ENCODE data around the gene KLHL29.

KLHL29 gene

GRCh38 chr2:23509103-23509502, 124.1 kb downstream of the KLHL29 start:
- Histone ChIP-seq H3K36me3 (ENCODE audit: control insufficient read depth in 1 of 2, insufficient read depth in 2 of 2, low read length in 2 of 2) (no peaks in the 10 kb centered on the region), H3K4me3 (ENCODE audit: low read depth in 1 of 2, low read length in 2 of 2) (no peak overlapping the region), H3K4me1 (ENCODE audit: control insufficient read depth in 1 of 2, insufficient read depth in 2 of 2, low read length in 2 of 2) (peaks cover 3 to 39% of the 10 kb centered on the region in 2 donors), H3K27ac (ENCODE audit: low read length) (no peak overlapping the region), H3K27me3 (ENCODE audit: low read depth, low read length) (no peaks in the 10 kb centered on the region), H3K9me3 (ENCODE audit: control insufficient read depth in 1 of 2, low read length in 2 of 2) (no peaks in the 10 kb centered on the region)

- Histone ChIP-seq H3K4me1 (ENCODE audit: control insufficient read depth in 1 of 2, insufficient read depth in 2 of 2, low read length in 2 of 2) (peaks cover 5 to 39% of the 10 kb centered on the region in 2 donors), H3K27ac (ENCODE audit: low read length) (no peak overlapping the region), H3K4me3 (ENCODE audit: low read depth in 1 of 2, low read length in 2 of 2) (no peak overlapping the region), H3K27me3 (ENCODE audit: low read depth, low read length) (no peaks in the 10 kb centered on the region), H3K9me3 (ENCODE audit: control insufficient read depth in 1 of 2, low read length in 2 of 2) (no peaks in the 10 kb centered on the region), H3K36me3 (ENCODE audit: control insufficient read depth in 1 of 2, insufficient read depth in 2 of 2, low read length in 2 of 2) (no peaks in the 10 kb centered on the region)
Observed at GRCh38 chr2:23509596-23510292, 124.8 kb downstream of the KLHL29 start.

DNA sequence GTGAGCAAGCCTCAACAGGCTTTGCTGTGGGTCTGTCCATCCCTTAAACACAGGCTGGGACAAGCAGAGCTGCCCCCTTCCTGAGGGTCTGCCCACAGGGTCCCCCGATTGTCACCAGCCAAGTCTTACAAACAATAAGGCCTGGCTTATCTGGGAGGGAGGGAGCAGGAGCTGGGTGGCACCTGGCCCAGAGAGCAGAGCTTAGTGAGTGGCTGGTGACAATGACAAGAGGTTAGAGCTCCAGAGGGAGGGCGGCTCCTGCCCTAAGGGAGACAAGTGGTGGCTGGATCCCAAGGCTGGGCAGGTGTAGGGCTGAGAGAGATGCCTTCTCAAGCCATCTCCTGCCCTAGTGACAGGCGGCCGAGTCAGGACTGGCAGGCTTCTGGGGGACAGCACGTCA, 125.5 kb downstream of the KLHL29 start:
- Histone ChIP-seq H3K27me3 (ENCODE audit: low read depth, low read length) (no peaks in the 10 kb centered on the region), H3K4me1 (ENCODE audit: control insufficient read depth in 1 of 2, insufficient read depth in 2 of 2, low read length in 2 of 2) (peaks cover 5 to 36% of the 10 kb centered on the region in 2 donors), H3K9me3 (ENCODE audit: control insufficient read depth in 1 of 2, low read length in 2 of 2) (no peaks in the 10 kb centered on the region), H3K36me3 (ENCODE audit: control insufficient read depth in 1 of 2, insufficient read depth in 2 of 2, low read length in 2 of 2) (no peaks in the 10 kb centered on the region), H3K4me3 (ENCODE audit: low read depth in 1 of 2, low read length in 2 of 2) (no peak overlapping the region), H3K27ac (ENCODE audit: low read length) (no peak overlapping the region)

GRCh38 chr2:23512778-23513177, 127.8 kb downstream of the KLHL29 start:
- Histone ChIP-seq H3K4me1 (ENCODE audit: control insufficient read depth in 1 of 2, insufficient read depth in 2 of 2, low read length in 2 of 2) (peaks cover 5 to 19% of the 10 kb centered on the region in 2 donors), H3K27me3 (ENCODE audit: low read depth, low read length) (no peaks in the 10 kb centered on the region), H3K36me3 (ENCODE audit: control insufficient read depth in 1 of 2, insufficient read depth in 2 of 2, low read length in 2 of 2) (no peaks in the 10 kb centered on the region), H3K27ac (ENCODE audit: low read length) (no peak overlapping the region), H3K9me3 (ENCODE audit: control insufficient read depth in 1 of 2, low read length in 2 of 2) (no peaks in the 10 kb centered on the region), H3K4me3 (ENCODE audit: low read depth in 1 of 2, low read length in 2 of 2) (no peak overlapping the region)

GRCh38 chr2:23513245-23513871, 128.4 kb downstream of the KLHL29 start:
- H3K4me3 ChIP-seq (ENCODE audit: low read depth in 1 of 2, low read length in 2 of 2), result peak overlapping the region in 1 of 2 donors; percentile 39
- no peaks in the 10 kb centered on the region for H3K36me3 ChIP-seq (ENCODE audit: control insufficient read depth in 1 of 2, insufficient read depth in 2 of 2, low read length in 2 of 2)
- H3K27ac ChIP-seq (ENCODE audit: low read length), result peak overlapping the region; percentile 33

GRCh38 chr2:23513872-23514793, 129.2 kb downstream of the KLHL29 start:
- peak overlapping the region in 1 of 2 donors; percentile 39 for H3K4me3 ChIP-seq (ENCODE audit: low read depth in 1 of 2, low read length in 2 of 2)
- no peaks in the 10 kb centered on the region for H3K9me3 ChIP-seq (ENCODE audit: control insufficient read depth in 1 of 2, low read length in 2 of 2)
- H3K27me3 ChIP-seq (ENCODE audit: low read depth, low read length), result no peaks in the 10 kb centered on the region
- peak overlapping the region; percentile 33 for H3K27ac ChIP-seq (ENCODE audit: low read length)
- H3K36me3 ChIP-seq (ENCODE audit: control insufficient read depth in 1 of 2, insufficient read depth in 2 of 2, low read length in 2 of 2), result no peaks in the 10 kb centered on the region
- peaks cover 5 to 19% of the 10 kb centered on the region in 2 donors for H3K4me1 ChIP-seq (ENCODE audit: control insufficient read depth in 1 of 2, insufficient read depth in 2 of 2, low read length in 2 of 2)

More at GRCh38 chr2:23513245-23513871, 128.4 kb downstream of the KLHL29 start:
- Histone ChIP-seq H3K9me3 (ENCODE audit: control insufficient read depth in 1 of 2, low read length in 2 of 2) (no peaks in the 10 kb centered on the region), H3K27me3 (ENCODE audit: low read depth, low read length) (no peaks in the 10 kb centered on the region), H3K4me1 (ENCODE audit: control insufficient read depth in 1 of 2, insufficient read depth in 2 of 2, low read length in 2 of 2) (peaks cover 5 to 19% of the 10 kb centered on the region in 2 donors)

- Histone ChIP-seq H3K4me1 (ENCODE audit: control insufficient read depth in 1 of 2, insufficient read depth in 2 of 2, low read length in 2 of 2) (peaks cover 5 to 19% of the 10 kb centered on the region in 2 donors), H3K9me3 (ENCODE audit: control insufficient read depth in 1 of 2, low read length in 2 of 2) (no peaks in the 10 kb centered on the region), H3K27me3 (ENCODE audit: low read depth, low read length) (no peaks in the 10 kb centered on the region), H3K4me3 (ENCODE audit: low read depth in 1 of 2, low read length in 2 of 2) (no peak overlapping the region), H3K36me3 (ENCODE audit: control insufficient read depth in 1 of 2, insufficient read depth in 2 of 2, low read length in 2 of 2) (no peaks in the 10 kb centered on the region), H3K27ac (ENCODE audit: low read length) (no peak overlapping the region)
Observed at GRCh38 chr2:23516520-23517256, 131.7 kb downstream of the KLHL29 start.

DNA sequence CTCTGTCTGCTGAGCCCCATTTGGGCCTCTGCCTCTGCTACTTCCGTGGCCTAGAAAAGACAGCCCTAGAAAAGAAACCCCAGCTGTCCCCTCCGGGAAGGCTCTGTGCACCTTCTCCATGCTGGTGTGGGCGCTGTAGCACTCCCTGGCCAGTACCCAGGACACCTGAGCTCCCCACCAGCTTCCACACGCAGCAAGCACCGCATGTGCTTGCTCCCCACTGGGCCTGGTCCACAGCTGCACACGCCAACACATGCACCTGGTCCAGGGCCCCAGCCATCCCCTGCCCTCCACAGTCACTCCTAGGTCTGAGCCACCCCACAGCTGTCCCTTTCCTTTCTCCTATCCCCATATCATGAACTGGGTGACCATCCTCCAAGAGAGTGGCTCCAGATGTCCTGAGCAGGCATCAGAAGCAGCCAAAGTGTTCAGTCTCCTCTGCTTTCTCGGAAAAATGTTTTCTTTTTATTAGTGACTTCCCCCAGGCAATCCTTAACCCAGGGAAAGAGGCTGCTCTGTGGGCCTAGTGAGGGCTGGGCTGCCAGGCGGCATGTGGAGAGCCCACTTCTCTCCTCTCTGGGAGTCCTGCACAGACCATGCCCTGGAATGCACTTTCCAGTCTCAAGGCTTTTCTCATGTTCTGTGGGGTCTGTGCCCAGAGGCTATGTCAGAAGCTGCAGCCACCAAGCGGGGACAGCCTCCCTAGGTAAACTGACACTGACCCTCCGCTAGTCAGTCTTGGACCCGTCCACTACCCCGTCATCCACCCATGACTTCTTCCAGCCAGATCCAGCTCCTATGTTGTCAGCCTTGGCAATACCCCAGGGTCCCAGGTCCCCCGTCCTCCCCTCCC, 133.7 kb downstream of the KLHL29 start:
- no peak overlapping the region for H3K4me3 ChIP-seq (ENCODE audit: low read depth in 1 of 2, low read length in 2 of 2)
- H3K9me3 ChIP-seq (ENCODE audit: control insufficient read depth in 1 of 2, low read length in 2 of 2), result no peaks in the 10 kb centered on the region
- peaks cover 5 to 24% of the 10 kb centered on the region in 2 donors for H3K4me1 ChIP-seq (ENCODE audit: control insufficient read depth in 1 of 2, insufficient read depth in 2 of 2, low read length in 2 of 2)
- no peaks in the 10 kb centered on the region for H3K27me3 ChIP-seq (ENCODE audit: low read depth, low read length)
- H3K36me3 ChIP-seq (ENCODE audit: control insufficient read depth in 1 of 2, insufficient read depth in 2 of 2, low read length in 2 of 2), result no peaks in the 10 kb centered on the region
- no peak overlapping the region for H3K27ac ChIP-seq (ENCODE audit: low read length)

- peaks cover under 1 to 26% of the 10 kb centered on the region in 2 donors for H3K4me1 ChIP-seq (ENCODE audit: control insufficient read depth in 1 of 2, insufficient read depth in 2 of 2, low read length in 2 of 2)
- no peaks in the 10 kb centered on the region for H3K9me3 ChIP-seq (ENCODE audit: control insufficient read depth in 1 of 2, low read length in 2 of 2)
- no peak overlapping the region for H3K4me3 ChIP-seq (ENCODE audit: low read depth in 1 of 2, low read length in 2 of 2)
- H3K36me3 ChIP-seq (ENCODE audit: control insufficient read depth in 1 of 2, insufficient read depth in 2 of 2, low read length in 2 of 2), result no peaks in the 10 kb centered on the region
- no peak overlapping the region for H3K27ac ChIP-seq (ENCODE audit: low read length)
- no peaks in the 10 kb centered on the region for H3K27me3 ChIP-seq (ENCODE audit: low read depth, low read length)
Observed at GRCh38 chr2:23519334-23519651, 134.3 kb downstream of the KLHL29 start.

DNA sequence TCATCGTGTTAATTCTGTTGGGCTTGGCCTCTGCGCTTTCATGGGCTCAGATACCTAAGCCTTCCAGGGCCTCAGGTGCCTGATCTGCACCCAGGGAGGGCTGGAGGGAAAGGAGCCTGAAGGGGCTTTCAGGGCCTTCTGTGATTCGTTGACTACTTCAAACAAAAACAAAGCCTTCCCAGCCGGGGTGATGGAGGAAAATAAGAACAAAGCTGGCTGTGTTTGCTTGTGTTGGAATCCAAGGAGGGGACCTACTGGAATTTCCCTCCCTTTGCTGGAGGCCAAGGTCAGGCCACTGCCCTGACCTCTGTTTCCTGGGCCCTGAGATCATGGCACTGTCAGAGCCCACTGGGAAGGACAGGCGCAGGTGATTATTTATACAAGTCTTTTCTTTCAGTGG, 135.3 kb downstream of the KLHL29 start:
- Histone ChIP-seq H3K4me1 (ENCODE audit: control insufficient read depth in 1 of 2, insufficient read depth in 2 of 2, low read length in 2 of 2) (peaks cover 0 to 24% of the 10 kb centered on the region in 2 donors), H3K27ac (ENCODE audit: low read length) (no peak overlapping the region), H3K4me3 (ENCODE audit: low read depth in 1 of 2, low read length in 2 of 2) (no peak overlapping the region), H3K36me3 (ENCODE audit: control insufficient read depth in 1 of 2, insufficient read depth in 2 of 2, low read length in 2 of 2) (no peaks in the 10 kb centered on the region), H3K9me3 (ENCODE audit: control insufficient read depth in 1 of 2, low read length in 2 of 2) (no peaks in the 10 kb centered on the region), H3K27me3 (ENCODE audit: low read depth, low read length) (no peaks in the 10 kb centered on the region)
